ENCODE data around the gene ARL6IP6.

The ARL6IP6 gene

DNA sequence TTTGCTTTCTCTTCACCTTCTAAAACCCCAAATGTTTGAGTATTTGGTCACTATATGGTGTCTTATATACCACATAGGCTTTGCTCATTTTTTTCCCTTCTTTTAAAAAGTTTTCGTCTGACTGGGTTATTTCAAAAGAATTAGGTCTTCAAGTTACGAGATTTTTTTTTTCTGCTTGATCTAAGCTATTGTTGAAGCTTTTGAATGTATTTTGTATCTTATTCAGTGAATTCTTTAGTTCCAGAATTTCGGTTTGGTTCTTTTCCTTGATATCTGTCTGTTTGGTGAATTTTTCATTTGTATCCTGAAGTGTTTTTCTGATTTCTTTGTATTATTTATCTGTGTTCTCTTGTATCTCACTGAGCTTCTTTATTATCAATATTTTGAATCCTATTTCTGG lies 93.5 kb downstream of the ARL6IP6 start:
- DNase-seq, result no peak

Data from NCI-H1436 (cell line).